Measurements from ENCODE around the gene GRHL1.
"Not testable (repeated sequence)": the region's sequence is repeated elsewhere in the genome, so short reads cannot be mapped to it uniquely, and the experiment has no call there.

The GRHL1 gene

GRCh38 chr2:10026940-10027569, 75.6 kb downstream of the GRHL1 start:
- DNase-seq (ENCODE audit: low spot score) = no peak

GRCh38 chr2:10027660-10028330, 76.3 kb downstream of the GRHL1 start:
- no peak for DNase-seq (ENCODE audit: low spot score)

GRCh38 chr2:10028407-10028987, 77.0 kb downstream of the GRHL1 start:
- DNase-seq (ENCODE audit: low spot score) = no peak

GRCh38 chr2:10028988-10029874, 77.7 kb downstream of the GRHL1 start:
- DNase-seq (ENCODE audit: low spot score) = peak; percentile 17

GRCh38 chr2:10029875-10030223, 78.4 kb downstream of the GRHL1 start:
- DNase-seq (ENCODE audit: low spot score) = no peak

- no peak for DNase-seq (ENCODE audit: low spot score)
Observed at GRCh38 chr2:10030311-10030736, 78.8 kb downstream of the GRHL1 start.

- DNase-seq (ENCODE audit: low spot score) = not testable (repeated sequence)
Observed at GRCh38 chr2:10030798-10031197, 79.3 kb downstream of the GRHL1 start.

- DNase-seq (ENCODE audit: low spot score) = no peak
Observed at GRCh38 chr2:10031886-10032745, 80.6 kb downstream of the GRHL1 start.

GRCh38 chr2:10032746-10033105, 81.2 kb downstream of the GRHL1 start:
- no peak for DNase-seq (ENCODE audit: low spot score)

- no peak for DNase-seq (ENCODE audit: low spot score)
Observed at GRCh38 chr2:10033251-10034006, 81.9 kb downstream of the GRHL1 start.

- DNase-seq (ENCODE audit: low spot score) = no peak
Observed at GRCh38 chr2:10034333-10035052, 83.0 kb downstream of the GRHL1 start.

GRCh38 chr2:10035053-10035422, 83.5 kb downstream of the GRHL1 start:
- DNase-seq (ENCODE audit: low spot score) = no peak

- no peak for DNase-seq (ENCODE audit: low spot score)
Observed at GRCh38 chr2:10035633-10036032, 84.1 kb downstream of the GRHL1 start.

- DNase-seq (ENCODE audit: low spot score) = peak; percentile 89
Observed at GRCh38 chr2:10036095-10036884, 84.8 kb downstream of the GRHL1 start.

GRCh38 chr2:10038123-10038522, 86.6 kb downstream of the GRHL1 start:
- no peak for DNase-seq (ENCODE audit: low spot score)

- no peak for DNase-seq (ENCODE audit: low spot score)
Observed at GRCh38 chr2:10038716-10039115, 87.2 kb downstream of the GRHL1 start.

- peak; percentile 75 for DNase-seq (ENCODE audit: low spot score)
Observed at GRCh38 chr2:10039658-10040410, 88.3 kb downstream of the GRHL1 start.

GRCh38 chr2:10041711-10042110, 90.2 kb downstream of the GRHL1 start:
- DNase-seq (ENCODE audit: low spot score) = no peak

Data from putamen (tissue), 1 donor.